IPS-20b (cell line): ENCODE data around the gene RAP2A.

Experiments
- H3K27ac ChIP-seq: one replicate; pipeline ENCODE4 v1.5.1; 2013; ENCODE audit warnings: low read length
- H3K27me3 ChIP-seq: 2 replicates; pipeline ENCODE4 v1.6.1; 2013; ENCODE audit warnings: mild to moderate bottlenecking, low read length, inconsistent platforms; ENCODE audit not compliant: insufficient read depth
- H3K36me3 ChIP-seq: 2 replicates; pipeline ENCODE4 v1.6.1; 2013; ENCODE audit warnings: low read depth, mild to moderate bottlenecking, inconsistent platforms, low read length, moderate library complexity; ENCODE audit not compliant: insufficient read depth
- H3K4me1 ChIP-seq: 2 replicates; pipeline ENCODE4 v1.6.1; 2013; ENCODE audit warnings: mild to moderate bottlenecking, control low read depth, inconsistent platforms, low read length, moderate library complexity; ENCODE audit not compliant: insufficient read depth
- H3K4me3 ChIP-seq: 2 replicates; pipeline ENCODE4 v1.5.1; 2013; ENCODE audit warnings: mild to moderate bottlenecking, low read length, inconsistent platforms
- H3K9ac ChIP-seq: 2 replicates; pipeline ENCODE4 v1.6.1; 2013; ENCODE audit warnings: low read depth, mild to moderate bottlenecking, inconsistent platforms, low read length, moderate library complexity
- H3K9me3 ChIP-seq: 2 replicates; pipeline ENCODE4 v1.6.1; 2013; ENCODE audit warnings: mild to moderate bottlenecking, low read depth, low read length, inconsistent platforms; ENCODE audit not compliant: insufficient read depth

The RAP2A gene

DNA sequence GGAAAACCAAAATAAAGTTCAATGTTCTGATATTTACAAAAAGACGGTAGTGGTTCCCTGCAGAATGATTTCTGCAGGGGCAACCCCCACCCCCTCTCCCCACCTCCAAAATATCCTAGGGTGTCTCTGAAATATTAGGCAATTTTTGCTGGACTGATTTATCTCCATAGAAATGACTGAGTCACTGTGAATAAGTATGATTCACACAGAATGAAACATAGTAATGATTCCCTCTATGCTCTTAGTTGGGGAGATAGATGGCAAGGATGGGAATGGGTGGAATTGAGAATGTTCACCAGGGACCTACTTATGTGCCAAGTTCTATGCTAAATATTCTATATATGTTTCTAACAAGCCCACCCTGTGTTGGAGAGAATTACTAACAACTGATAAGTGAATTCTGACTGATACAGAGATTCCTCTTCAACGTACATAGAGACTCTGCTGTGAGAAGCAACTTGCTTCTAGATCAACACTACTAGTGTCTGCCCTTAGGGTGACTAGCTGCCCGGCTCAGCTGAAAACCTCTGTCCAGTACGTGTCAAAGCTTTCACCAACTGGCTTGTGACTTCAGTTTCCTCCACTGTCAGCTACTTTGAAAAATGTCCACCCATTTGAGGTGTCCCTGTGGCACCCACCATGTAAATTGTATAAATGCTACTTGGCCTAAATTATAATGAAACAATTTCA is 38.4 kb upstream of the RAP2A start:
- H3K4me3 ChIP-seq = no peak overlapping the region
- no peak overlapping the region for H3K27ac ChIP-seq
- H3K36me3 ChIP-seq = no peaks in the 10 kb centered on the region
- no peaks in the 10 kb centered on the region for H3K27me3 ChIP-seq
- no peaks in the 10 kb centered on the region for H3K4me1 ChIP-seq
- H3K9ac ChIP-seq = no peak overlapping the region
- no peaks in the 10 kb centered on the region for H3K9me3 ChIP-seq

DNA sequence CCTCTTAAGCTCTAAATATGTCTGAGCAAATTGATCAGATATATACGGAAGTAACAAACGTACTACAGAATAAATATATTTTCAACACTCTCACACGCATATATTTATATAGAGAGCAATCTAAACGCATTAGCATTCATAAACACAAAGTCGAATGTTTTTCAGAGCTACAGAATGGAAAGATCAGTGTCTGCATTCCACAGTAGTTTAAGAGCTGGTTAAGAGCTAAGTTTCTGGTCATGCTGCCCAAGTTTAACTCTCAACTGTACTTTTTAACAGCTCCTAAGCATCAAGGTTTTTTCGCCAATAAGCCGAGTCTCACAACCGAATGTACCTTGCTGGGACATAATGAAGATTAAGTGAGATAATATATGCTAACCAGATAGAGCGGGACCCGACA is 36.7 kb upstream of the RAP2A start:
- H3K9ac ChIP-seq = no peak overlapping the region
- H3K9me3 ChIP-seq = no peaks in the 10 kb centered on the region
- H3K36me3 ChIP-seq = no peaks in the 10 kb centered on the region
- H3K27ac ChIP-seq = no peak overlapping the region
- no peaks in the 10 kb centered on the region for H3K27me3 ChIP-seq
- H3K4me3 ChIP-seq = no peak overlapping the region
- H3K4me1 ChIP-seq = no peaks in the 10 kb centered on the region

DNA sequence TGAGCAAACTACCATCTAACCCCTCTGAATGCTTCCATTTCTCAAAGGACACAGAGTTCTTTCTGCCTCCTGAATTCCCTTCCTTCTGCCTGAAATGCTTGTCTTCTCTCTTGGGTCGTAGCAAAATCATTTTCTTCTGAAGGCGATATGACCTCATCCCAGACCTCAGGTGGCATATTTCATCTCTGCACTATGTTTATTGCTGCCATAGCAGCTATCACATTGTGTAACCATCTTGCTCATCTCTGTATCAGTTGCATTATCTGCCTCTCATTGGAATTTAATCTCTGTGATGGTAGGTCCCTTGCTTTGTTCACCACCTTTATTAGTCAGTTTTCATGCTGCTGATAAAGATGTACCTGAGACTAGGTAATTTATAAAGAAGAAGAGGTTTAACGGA is 32.5 kb upstream of the RAP2A start:
- Histone ChIP-seq H3K36me3 (no peaks in the 10 kb centered on the region), H3K27me3 (no peaks in the 10 kb centered on the region), H3K4me1 (no peaks in the 10 kb centered on the region), H3K9ac (no peak overlapping the region), H3K4me3 (no peak overlapping the region), H3K27ac (no peak overlapping the region), H3K9me3 (no peaks in the 10 kb centered on the region)

DNA sequence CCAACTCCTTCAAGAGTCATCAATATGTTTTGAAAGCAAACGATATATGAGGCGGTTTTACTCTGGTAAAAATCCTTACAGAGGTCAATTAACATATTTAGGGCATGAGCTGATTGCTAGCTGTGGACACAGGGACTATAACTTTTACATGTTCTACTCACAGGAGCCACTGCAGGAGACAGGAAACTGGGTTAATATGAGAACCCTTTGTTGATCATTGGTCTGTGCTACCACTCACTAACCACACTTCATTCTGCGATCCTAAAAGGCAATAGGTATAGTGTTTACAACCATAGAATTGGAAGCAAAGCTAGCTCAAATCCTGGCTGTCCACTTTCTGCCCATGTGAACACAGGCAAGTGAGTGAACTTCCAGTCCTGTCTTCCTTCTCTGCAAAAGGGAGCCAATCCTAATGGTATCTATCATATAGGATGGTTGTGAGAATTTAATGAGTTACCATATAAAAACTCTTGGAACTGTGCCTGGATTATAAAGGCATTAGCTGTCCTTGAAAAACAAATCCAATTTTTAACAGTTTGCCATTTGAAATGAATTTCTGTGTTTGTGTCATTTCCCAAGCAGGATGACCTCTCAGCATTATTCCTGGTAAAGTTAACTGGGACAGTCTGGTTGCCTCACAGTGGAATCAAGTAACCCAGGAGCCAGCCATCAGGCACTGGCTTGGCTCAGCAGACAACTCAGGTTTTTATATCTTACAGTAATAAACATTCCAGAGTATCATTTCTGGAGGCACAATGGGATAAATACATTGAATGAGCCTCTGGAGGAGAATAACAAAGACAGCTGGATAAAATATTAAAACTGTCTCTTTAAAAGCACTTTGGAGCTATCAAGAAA is 29.8 kb upstream of the RAP2A start:
- H3K27ac ChIP-seq = no peak overlapping the region
- H3K9me3 ChIP-seq = no peaks in the 10 kb centered on the region
- no peaks in the 10 kb centered on the region for H3K27me3 ChIP-seq
- no peak overlapping the region for H3K9ac ChIP-seq
- no peak overlapping the region for H3K4me3 ChIP-seq
- H3K36me3 ChIP-seq = no peaks in the 10 kb centered on the region
- H3K4me1 ChIP-seq = no peaks in the 10 kb centered on the region

DNA sequence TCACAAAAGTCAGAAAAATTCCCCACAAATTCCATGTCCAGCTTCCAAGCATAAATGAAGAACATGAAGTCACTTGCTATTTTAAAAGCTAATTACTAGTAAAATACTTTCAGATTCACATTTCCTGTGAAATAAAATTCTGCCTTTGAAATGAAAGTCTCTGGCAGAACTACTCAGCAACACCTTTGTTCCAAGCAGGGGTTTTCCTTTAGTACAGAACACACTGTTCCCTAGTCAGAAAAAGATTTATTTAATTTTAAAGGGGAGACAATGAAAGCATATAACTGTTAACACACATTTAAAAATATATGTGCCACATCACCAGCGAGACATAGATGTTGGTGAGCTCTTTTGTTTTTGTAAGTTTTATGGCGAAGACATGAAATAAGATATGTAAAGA is 26.4 kb upstream of the RAP2A start:
- no peak overlapping the region for H3K4me3 ChIP-seq

DNA sequence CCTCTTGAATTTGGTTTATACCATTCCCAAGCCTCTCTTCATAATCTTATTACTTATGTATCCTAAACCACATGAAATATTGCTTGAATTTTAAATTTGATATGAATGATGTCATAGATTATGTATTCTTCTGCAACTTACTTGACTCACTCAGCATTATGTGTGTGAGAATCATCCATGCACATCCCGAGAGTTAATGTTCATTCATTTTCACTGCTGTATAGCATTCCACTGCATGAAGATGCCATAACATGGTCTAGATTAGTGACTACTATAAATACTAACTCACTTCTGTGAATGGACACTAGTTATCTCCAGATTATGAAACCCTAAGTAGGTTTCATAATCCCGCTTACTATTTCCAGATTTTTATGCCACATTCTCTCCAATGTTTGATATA is 25.0 kb upstream of the RAP2A start:
- no peaks in the 10 kb centered on the region for H3K36me3 ChIP-seq
- H3K4me3 ChIP-seq = no peak overlapping the region
- no peaks in the 10 kb centered on the region for H3K9me3 ChIP-seq
- no peak overlapping the region for H3K27ac ChIP-seq
- no peaks in the 10 kb centered on the region for H3K27me3 ChIP-seq
- H3K9ac ChIP-seq = no peak overlapping the region
- peaks cover 5% of the 10 kb centered on the region for H3K4me1 ChIP-seq

More for the DNA sequence above, 26.4 kb upstream of the RAP2A start:
- Histone ChIP-seq H3K27me3 (no peaks in the 10 kb centered on the region), H3K36me3 (no peaks in the 10 kb centered on the region), H3K9ac (no peak overlapping the region), H3K4me1 (no peaks in the 10 kb centered on the region), H3K27ac (no peak overlapping the region), H3K9me3 (no peaks in the 10 kb centered on the region)

DNA sequence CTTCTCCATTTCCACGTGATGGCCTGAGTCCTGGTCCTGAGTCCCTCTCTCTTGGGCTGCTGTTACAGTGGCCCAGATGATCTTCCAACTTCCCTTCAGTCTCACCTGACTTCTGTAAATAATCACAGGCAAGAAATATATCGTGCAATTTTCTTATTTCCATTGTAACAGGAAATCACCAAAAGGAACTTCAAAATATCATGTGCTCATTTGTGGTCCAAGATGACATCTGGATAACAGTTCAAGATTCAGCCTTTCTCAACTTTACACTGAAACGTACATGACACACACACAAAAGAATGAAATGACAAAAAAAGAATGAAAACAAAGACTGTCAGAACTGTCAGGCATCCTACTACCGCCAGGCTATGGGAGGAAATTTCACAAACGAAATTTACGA is 22.0 kb upstream of the RAP2A start:
- peaks cover 8% of the 10 kb centered on the region for H3K4me1 ChIP-seq
- no peaks in the 10 kb centered on the region for H3K27me3 ChIP-seq
- H3K4me3 ChIP-seq = no peak overlapping the region
- H3K36me3 ChIP-seq = no peaks in the 10 kb centered on the region
- no peak overlapping the region for H3K27ac ChIP-seq
- H3K9me3 ChIP-seq = no peaks in the 10 kb centered on the region
- no peak overlapping the region for H3K9ac ChIP-seq

DNA sequence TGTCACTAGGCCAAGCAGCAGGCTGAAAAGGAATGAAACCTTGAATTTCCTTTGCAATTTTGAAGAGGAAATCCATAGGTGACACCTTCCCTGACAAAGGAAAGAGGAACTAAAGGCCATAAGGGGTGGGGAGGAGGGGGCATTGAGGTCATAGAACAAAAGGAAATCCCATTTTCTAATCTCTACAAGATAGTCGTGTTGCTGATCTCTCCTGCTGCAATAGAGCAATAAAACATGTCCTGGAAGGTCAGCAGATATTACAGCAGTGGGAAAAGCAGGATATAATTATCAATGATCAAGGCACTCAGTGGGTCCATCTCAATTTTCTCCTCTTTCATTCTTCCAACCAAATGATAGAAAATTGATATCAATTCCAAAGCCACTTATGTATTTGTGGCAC is 20.3 kb upstream of the RAP2A start:
- Histone ChIP-seq H3K9me3 (no peaks in the 10 kb centered on the region), H3K27me3 (no peaks in the 10 kb centered on the region), H3K4me1 (peaks cover 8% of the 10 kb centered on the region), H3K27ac (no peak overlapping the region), H3K9ac (no peak overlapping the region), H3K4me3 (no peak overlapping the region), H3K36me3 (no peaks in the 10 kb centered on the region)

DNA sequence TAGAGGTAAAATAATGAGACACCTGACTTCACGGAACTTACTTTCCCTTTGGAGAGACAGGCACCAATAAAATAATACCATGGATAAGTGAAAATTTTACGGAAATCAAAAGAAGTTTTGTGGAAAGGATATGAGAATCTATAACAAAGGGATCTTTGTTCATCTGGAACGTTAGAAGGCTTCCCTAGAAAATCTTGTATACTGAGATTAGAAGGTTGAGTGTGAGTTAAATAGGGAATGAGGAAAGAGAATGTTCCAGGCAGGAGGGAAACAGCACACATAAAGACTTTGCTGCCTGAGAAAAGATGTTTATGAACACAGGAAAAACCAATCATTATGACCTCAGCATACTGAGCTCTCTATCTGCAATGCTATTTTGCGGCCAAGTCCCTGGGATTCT is 19.6 kb upstream of the RAP2A start:
- peaks cover 8% of the 10 kb centered on the region for H3K4me1 ChIP-seq
- no peak overlapping the region for H3K9ac ChIP-seq
- H3K27me3 ChIP-seq = no peaks in the 10 kb centered on the region
- H3K4me3 ChIP-seq = no peak overlapping the region
- no peaks in the 10 kb centered on the region for H3K9me3 ChIP-seq
- no peak overlapping the region for H3K27ac ChIP-seq
- no peaks in the 10 kb centered on the region for H3K36me3 ChIP-seq

DNA sequence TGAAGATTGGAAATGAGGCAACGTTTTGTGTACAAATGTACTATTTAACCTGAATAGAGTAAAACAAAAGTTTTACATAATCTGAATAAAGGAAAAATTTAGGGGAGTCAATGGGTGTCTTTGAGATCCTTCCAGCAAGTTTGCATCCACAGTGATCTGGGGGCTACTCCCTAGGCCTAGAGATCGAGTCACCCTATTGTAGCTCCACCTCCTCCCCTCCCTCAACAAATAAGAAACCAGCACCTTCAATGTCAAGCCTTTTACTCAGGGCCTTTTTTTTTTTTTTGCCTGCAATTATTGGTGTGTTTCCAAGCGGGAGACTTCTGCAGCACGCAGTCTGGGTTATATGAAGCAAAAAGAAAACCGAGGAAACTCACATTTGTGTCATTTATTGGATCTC is 16.3 kb upstream of the RAP2A start:
- Histone ChIP-seq H3K4me1 (peaks cover 8% of the 10 kb centered on the region), H3K4me3 (no peak overlapping the region), H3K27ac (no peak overlapping the region), H3K36me3 (no peaks in the 10 kb centered on the region), H3K9ac (no peak overlapping the region), H3K27me3 (no peaks in the 10 kb centered on the region), H3K9me3 (no peaks in the 10 kb centered on the region)

DNA sequence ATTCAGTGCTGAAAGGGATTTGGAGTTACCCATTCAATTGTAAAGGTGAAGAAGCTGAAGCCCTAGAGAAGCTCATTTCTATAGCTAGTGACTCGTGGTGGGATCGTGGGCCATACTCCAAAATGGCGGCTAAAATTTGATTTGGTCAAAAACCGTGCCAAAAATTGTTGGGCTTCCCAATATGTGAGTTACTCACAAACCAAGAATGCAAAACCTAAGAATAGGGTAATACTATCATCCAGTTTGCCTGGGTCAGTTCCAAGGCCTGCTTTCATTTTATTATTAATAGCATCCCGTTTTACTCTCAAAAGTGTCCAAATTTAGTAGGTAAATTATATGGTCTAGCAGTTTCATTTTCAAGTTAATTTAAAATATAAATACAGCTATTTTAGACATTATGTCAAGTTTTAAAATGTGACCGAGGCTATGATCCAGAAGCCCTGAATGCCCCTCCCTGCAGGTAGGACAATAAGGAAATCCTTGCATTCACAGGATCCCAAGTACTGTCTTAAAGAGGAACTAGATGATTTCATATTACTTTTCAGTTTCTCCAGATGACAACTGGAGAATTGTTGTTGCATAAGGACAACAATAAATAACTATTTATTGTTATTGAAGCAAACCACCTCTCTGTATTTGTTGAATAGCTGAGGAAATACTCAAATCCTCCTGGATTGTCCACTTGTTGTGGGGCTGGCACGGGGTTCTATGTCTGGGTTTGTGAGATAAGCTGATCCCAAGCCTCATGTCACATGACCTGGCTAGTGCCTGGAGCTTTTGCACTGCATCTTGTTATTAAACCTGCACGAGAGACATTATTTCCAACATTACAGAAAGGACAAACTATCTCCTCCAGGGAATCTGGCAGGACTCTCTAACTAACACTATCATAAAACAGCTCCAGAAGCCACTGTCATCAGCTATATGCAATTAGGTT is 11.6 kb upstream of the RAP2A start:
- Histone ChIP-seq H3K9ac (no peak overlapping the region), H3K4me3 (no peak overlapping the region), H3K36me3 (no peaks in the 10 kb centered on the region), H3K27me3 (no peaks in the 10 kb centered on the region), H3K9me3 (no peaks in the 10 kb centered on the region), H3K27ac (no peak overlapping the region), H3K4me1 (no peaks in the 10 kb centered on the region)
